HG03469 (cell line): ENCODE data around the gene ST3GAL2.
"Not testable (repeated sequence)": the region's sequence is repeated elsewhere in the genome, so short reads cannot be mapped to it uniquely, and the experiment has no call there.

ENCODE experiments used
- ATAC-seq: cut with Tn5 transposase; IDR thresholded peaks from one replicate; pipeline ENCODE4 v1.9.1; 2021; ENCODE audit warnings: mild to moderate bottlenecking, moderate library complexity, moderate number of reproducible peaks; ENCODE audit not compliant: unreplicated experiment

Gene ST3GAL2

GRCh38 chr16:70349783-70350182 is 89.1 kb downstream of the ST3GAL2 start:
- no peak for ATAC-seq

- ATAC-seq = no peak
Measured at GRCh38 chr16:70348991-70349390, 89.9 kb downstream of the ST3GAL2 start.

GRCh38 chr16:70345840-70346239 is 93.1 kb downstream of the ST3GAL2 start:
- ATAC-seq = no peak

GRCh38 chr16:70342016-70342415 is 96.9 kb downstream of the ST3GAL2 start:
- no peak for ATAC-seq

GRCh38 chr16:70341600-70341999 is 97.3 kb downstream of the ST3GAL2 start:
- ATAC-seq = no peak

- ATAC-seq = no peak
Measured at GRCh38 chr16:70337814-70338213, 101.1 kb downstream of the ST3GAL2 start.

GRCh38 chr16:70332728-70333127 is 106.2 kb downstream of the ST3GAL2 start:
- ATAC-seq = not testable (repeated sequence)

- no peak for ATAC-seq
Measured at GRCh38 chr16:70331588-70332358, 107.1 kb downstream of the ST3GAL2 start.

- ATAC-seq = no peak
Measured at GRCh38 chr16:70331091-70331490, 107.8 kb downstream of the ST3GAL2 start.
